WTC11 (cell line): ENCODE measurements around the gene UBTD1. TPM values are rescaled to one million over a fixed set of nuclear protein-coding genes. Genes with fewer than 3 reads are reported as not detected.

Experiments used
- ATAC-seq: fragments of 200-7000 bp; cut with Tn5 transposase; 2 replicates; pipeline ENCODE4 v1.10.0; 2021; ENCODE audit warnings: mild to moderate bottlenecking, moderate library complexity
- CTCF ChIA-PET: fragments of 300-600 bp; sonication (Branson Sonifier 250); formaldehyde crosslinking; loops from one replicate; lab custom pipeline; 2021; ENCODE audit warnings: antibody characterized with exemption; lab: Charles Lee
- POLR2A ChIA-PET: fragments of 350-600 bp; sonication (Branson Sonifier 250); formaldehyde crosslinking; loops from one replicate; lab custom pipeline; 2021; ENCODE audit warnings: antibody characterized with exemption; lab: Charles Lee
- DNase-seq: peaks from one replicate; pipeline ENCODE4 v3.0.0; 2021; ENCODE audit warnings: low spot score
- H3K27ac Mint-ChIP-seq: 2 replicates; pipeline ENCODE4 v1.8.0; 2021; ENCODE audit warnings: mixed read lengths
- H3K27me3 Mint-ChIP-seq: 2 replicates; pipeline ENCODE4 v1.8.0; 2021; ENCODE audit warnings: low read depth, mild to moderate bottlenecking, moderate library complexity, mixed read lengths
- H3K36me3 Mint-ChIP-seq: 2 replicates; pipeline ENCODE4 v1.8.0; 2021; ENCODE audit warnings: mixed read lengths
- H3K4me1 Mint-ChIP-seq: 2 replicates; pipeline ENCODE4 v1.8.0; 2022; ENCODE audit warnings: mixed read lengths
- H3K4me3 Mint-ChIP-seq: 2 replicates; pipeline ENCODE4 v1.8.0; 2021; ENCODE audit warnings: mild to moderate bottlenecking, moderate library complexity, mixed read lengths
- H3K9me3 Mint-ChIP-seq: 2 replicates; pipeline ENCODE4 v1.8.0; 2021; ENCODE audit warnings: mixed read lengths
- CBFB ChIP-seq: sonication (generic); formaldehyde crosslinking; IDR thresholded peaks from 2 replicates; pipeline ENCODE4 v1.8.1; 2022; ENCODE audit warnings: mild to moderate bottlenecking, low read depth, missing genetic modification reagents
- CTCF ChIP-seq: fragments of 200-600 bp; IDR thresholded peaks from 2 replicates; pipeline ENCODE4 v1.8.0; 2022; ENCODE audit warnings: antibody characterized with exemption
- JAZF1 ChIP-seq: fragments of 250-450 bp; sonication (Bioruptor Pico); IDR thresholded peaks from 2 replicates; pipeline ENCODE4 v1.9.0; 2021; ENCODE audit warnings: moderate library complexity, mild to moderate bottlenecking, inconsistent platforms
- NFYB ChIP-seq: sonication (generic); formaldehyde crosslinking; conservative IDR thresholded peaks from 2 replicates; pipeline ENCODE4 v1.8.0; 2022; ENCODE audit warnings: low read depth, missing genetic modification reagents
- NR2C2 ChIP-seq: sonication (generic); formaldehyde crosslinking; IDR thresholded peaks from 2 replicates; pipeline ENCODE4 v1.8.0; 2022; ENCODE audit warnings: mild to moderate bottlenecking, missing genetic modification reagents
- RORB ChIP-seq: fragments of 250-450 bp; sonication (Bioruptor Pico); IDR thresholded peaks from 2 replicates; pipeline ENCODE4 v1.9.0; 2021; ENCODE audit warnings: mild to moderate bottlenecking
- SMAD4 ChIP-seq: sonication (generic); formaldehyde crosslinking; IDR thresholded peaks from 2 replicates; pipeline ENCODE4 v1.8.0; 2022; ENCODE audit warnings: mild to moderate bottlenecking, missing genetic modification reagents
- TP53 ChIP-seq: sonication (generic); formaldehyde crosslinking; IDR thresholded peaks from 2 replicates; pipeline ENCODE4 v1.8.1; 2023; ENCODE audit warnings: mild to moderate bottlenecking, missing genetic modification reagents
- ZNF263 ChIP-seq: sonication (generic); formaldehyde crosslinking; IDR thresholded peaks from 2 replicates; pipeline ENCODE4 v1.8.1; 2022; ENCODE audit warnings: low read depth, mild to moderate bottlenecking, moderate library complexity, missing genetic modification reagents
- ZNF416 ChIP-seq: fragments of 250-450 bp; sonication (Bioruptor Pico); IDR thresholded peaks from 2 replicates; pipeline ENCODE4 v1.9.0; 2021; ENCODE audit warnings: mild to moderate bottlenecking, inconsistent platforms
- ZNF671 ChIP-seq: fragments of 250-450 bp; sonication (Bioruptor Pico); IDR thresholded peaks from 2 replicates; pipeline ENCODE4 v1.8.0; 2021; ENCODE audit warnings: mild to moderate bottlenecking
- total RNA-seq: library from RNA; stranded (reverse); gene quantifications from 3 replicates; pipeline ENCODE4 v1.2.3, GENCODE V29; 2021
- TF ChIP-seq, protein P1 (sequence below): fragments of 250-450 bp; sonication (Bioruptor Pico); IDR thresholded peaks from 2 replicates; pipeline ENCODE4 v1.9.0; 2021; ENCODE audit warnings: mild to moderate bottlenecking, borderline replicate concordance
- TF ChIP-seq, protein P2 (sequence below): sonication (generic); formaldehyde crosslinking; IDR thresholded peaks from 2 replicates; pipeline ENCODE4 v1.8.0; 2022; ENCODE audit warnings: mild to moderate bottlenecking, missing genetic modification reagents
- TF ChIP-seq, protein P3 (sequence below): sonication (generic); formaldehyde crosslinking; IDR thresholded peaks from 2 replicates; pipeline ENCODE4 v1.8.1; 2022; ENCODE audit warnings: mild to moderate bottlenecking, moderate library complexity, missing genetic modification reagents
- TF ChIP-seq, protein P4 (sequence below): sonication (generic); formaldehyde crosslinking; IDR thresholded peaks from 2 replicates; pipeline ENCODE4 v1.8.1; 2023; ENCODE audit warnings: mild to moderate bottlenecking, missing genetic modification reagents, moderate library complexity
- TF ChIP-seq, protein P5 (sequence below): sonication (generic); formaldehyde crosslinking; IDR thresholded peaks from 2 replicates; pipeline ENCODE4 v1.8.0; 2023; ENCODE audit warnings: mild to moderate bottlenecking, missing genetic modification reagents
- TF ChIP-seq, protein P6 (sequence below): sonication (generic); formaldehyde crosslinking; IDR thresholded peaks from 2 replicates; pipeline ENCODE4 v1.8.1; 2023; ENCODE audit warnings: mild to moderate bottlenecking, moderate library complexity, missing genetic modification reagents
- TF ChIP-seq, protein P7 (sequence below): sonication (generic); formaldehyde crosslinking; IDR thresholded peaks from 2 replicates; pipeline ENCODE4 v1.8.1; 2023; ENCODE audit warnings: mild to moderate bottlenecking, missing genetic modification reagents

UBTD1 gene
- total RNA-seq, 1 experiment from 2014 or later, result 35.7 TPM

GRCh38 chr10:97465982-97466381 is 32.7 kb upstream of the UBTD1 start (continued):
- TF ChIP-seq RORB (CRISPR knock-in tag), result no peak
- no peak for TF ChIP-seq ZNF416 (CRISPR knock-in tag)
- TF ChIP-seq CTCF, result no peak
- no peak for TF ChIP-seq ZNF263 (CRISPR knock-in tag)
- TF ChIP-seq, protein P1, sequence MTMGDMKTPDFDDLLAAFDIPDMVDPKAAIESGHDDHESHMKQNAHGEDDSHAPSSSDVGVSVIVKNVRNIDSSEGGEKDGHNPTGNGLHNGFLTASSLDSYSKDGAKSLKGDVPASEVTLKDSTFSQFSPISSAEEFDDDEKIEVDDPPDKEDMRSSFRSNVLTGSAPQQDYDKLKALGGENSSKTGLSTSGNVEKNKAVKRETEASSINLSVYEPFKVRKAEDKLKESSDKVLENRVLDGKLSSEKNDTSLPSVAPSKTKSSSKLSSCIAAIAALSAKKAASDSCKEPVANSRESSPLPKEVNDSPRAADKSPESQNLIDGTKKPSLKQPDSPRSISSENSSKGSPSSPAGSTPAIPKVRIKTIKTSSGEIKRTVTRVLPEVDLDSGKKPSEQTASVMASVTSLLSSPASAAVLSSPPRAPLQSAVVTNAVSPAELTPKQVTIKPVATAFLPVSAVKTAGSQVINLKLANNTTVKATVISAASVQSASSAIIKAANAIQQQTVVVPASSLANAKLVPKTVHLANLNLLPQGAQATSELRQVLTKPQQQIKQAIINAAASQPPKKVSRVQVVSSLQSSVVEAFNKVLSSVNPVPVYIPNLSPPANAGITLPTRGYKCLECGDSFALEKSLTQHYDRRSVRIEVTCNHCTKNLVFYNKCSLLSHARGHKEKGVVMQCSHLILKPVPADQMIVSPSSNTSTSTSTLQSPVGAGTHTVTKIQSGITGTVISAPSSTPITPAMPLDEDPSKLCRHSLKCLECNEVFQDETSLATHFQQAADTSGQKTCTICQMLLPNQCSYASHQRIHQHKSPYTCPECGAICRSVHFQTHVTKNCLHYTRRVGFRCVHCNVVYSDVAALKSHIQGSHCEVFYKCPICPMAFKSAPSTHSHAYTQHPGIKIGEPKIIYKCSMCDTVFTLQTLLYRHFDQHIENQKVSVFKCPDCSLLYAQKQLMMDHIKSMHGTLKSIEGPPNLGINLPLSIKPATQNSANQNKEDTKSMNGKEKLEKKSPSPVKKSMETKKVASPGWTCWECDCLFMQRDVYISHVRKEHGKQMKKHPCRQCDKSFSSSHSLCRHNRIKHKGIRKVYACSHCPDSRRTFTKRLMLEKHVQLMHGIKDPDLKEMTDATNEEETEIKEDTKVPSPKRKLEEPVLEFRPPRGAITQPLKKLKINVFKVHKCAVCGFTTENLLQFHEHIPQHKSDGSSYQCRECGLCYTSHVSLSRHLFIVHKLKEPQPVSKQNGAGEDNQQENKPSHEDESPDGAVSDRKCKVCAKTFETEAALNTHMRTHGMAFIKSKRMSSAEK (CRISPR knock-in tag), result no peak
- TF ChIP-seq, protein P2, sequence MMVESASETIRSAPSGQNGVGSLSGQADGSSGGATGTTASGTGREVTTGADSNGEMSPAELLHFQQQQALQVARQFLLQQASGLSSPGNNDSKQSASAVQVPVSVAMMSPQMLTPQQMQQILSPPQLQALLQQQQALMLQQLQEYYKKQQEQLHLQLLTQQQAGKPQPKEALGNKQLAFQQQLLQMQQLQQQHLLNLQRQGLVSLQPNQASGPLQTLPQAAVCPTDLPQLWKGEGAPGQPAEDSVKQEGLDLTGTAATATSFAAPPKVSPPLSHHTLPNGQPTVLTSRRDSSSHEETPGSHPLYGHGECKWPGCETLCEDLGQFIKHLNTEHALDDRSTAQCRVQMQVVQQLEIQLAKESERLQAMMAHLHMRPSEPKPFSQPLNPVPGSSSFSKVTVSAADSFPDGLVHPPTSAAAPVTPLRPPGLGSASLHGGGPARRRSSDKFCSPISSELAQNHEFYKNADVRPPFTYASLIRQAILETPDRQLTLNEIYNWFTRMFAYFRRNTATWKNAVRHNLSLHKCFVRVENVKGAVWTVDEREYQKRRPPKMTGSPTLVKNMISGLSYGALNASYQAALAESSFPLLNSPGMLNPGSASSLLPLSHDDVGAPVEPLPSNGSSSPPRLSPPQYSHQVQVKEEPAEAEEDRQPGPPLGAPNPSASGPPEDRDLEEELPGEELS (CRISPR knock-in tag), result no peak

DNA sequence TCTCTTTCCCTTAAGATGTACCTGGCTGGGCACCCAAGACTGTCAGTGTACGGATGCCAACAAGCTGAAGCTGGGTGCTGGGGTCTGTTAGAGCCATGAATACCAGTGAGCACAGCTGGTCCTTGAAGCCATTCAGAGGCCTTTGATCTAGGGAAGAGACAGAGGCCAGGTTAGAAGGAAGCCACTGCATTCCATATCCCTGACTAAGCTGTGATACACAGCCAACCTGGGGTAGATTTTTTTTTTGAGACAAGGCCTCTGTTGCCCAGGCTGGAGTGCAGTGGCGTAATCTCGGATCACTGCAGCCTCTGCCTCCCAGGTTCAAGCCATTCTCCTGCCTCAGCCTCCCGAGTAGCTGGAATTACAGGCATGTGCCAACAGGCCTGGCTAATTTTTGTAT is 32.0 kb upstream of the UBTD1 start:
- POLR2A ChIA-PET, result no interaction called here
- CTCF ChIA-PET, result interaction anchor here (0.8 to 2.0 kb wide), 3 partner anchors 83 to 145 kb away, joined by 3 to 6 read pairs (median 5); no protein-coding TSS in a partner anchor
- no peak overlapping the region for H3K4me3 Mint-ChIP-seq
- ATAC-seq (no peak), DNase-seq (no peak)
- no peaks in the 10 kb centered on the region for H3K4me1 Mint-ChIP-seq
- peak overlapping the region; percentile 80 for H3K27ac Mint-ChIP-seq
- no peaks in the 10 kb centered on the region for H3K27me3 Mint-ChIP-seq
- no peaks in the 10 kb centered on the region for H3K9me3 Mint-ChIP-seq
- peaks cover 69% of the 10 kb centered on the region for H3K36me3 Mint-ChIP-seq
- no peak for TF ChIP-seq NR2C2
- no peak for TF ChIP-seq ZNF416 (CRISPR knock-in tag)
- no peak for TF ChIP-seq NFYB
- TF ChIP-seq, protein P3, sequence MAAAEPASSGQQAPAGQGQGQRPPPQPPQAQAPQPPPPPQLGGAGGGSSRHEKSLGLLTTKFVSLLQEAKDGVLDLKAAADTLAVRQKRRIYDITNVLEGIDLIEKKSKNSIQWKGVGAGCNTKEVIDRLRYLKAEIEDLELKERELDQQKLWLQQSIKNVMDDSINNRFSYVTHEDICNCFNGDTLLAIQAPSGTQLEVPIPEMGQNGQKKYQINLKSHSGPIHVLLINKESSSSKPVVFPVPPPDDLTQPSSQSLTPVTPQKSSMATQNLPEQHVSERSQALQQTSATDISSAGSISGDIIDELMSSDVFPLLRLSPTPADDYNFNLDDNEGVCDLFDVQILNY (CRISPR knock-in tag), result no peak
- no peak for TF ChIP-seq JAZF1 (CRISPR knock-in tag)
- TF ChIP-seq, protein P4, sequence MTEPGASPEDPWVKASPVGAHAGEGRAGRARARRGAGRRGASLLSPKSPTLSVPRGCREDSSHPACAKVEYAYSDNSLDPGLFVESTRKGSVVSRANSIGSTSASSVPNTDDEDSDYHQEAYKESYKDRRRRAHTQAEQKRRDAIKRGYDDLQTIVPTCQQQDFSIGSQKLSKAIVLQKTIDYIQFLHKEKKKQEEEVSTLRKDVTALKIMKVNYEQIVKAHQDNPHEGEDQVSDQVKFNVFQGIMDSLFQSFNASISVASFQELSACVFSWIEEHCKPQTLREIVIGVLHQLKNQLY (CRISPR knock-in tag), result no peak
- no peak for TF ChIP-seq ZNF671
- no peak for TF ChIP-seq TP53 (CRISPR knock-in tag)
- TF ChIP-seq, protein P5, sequence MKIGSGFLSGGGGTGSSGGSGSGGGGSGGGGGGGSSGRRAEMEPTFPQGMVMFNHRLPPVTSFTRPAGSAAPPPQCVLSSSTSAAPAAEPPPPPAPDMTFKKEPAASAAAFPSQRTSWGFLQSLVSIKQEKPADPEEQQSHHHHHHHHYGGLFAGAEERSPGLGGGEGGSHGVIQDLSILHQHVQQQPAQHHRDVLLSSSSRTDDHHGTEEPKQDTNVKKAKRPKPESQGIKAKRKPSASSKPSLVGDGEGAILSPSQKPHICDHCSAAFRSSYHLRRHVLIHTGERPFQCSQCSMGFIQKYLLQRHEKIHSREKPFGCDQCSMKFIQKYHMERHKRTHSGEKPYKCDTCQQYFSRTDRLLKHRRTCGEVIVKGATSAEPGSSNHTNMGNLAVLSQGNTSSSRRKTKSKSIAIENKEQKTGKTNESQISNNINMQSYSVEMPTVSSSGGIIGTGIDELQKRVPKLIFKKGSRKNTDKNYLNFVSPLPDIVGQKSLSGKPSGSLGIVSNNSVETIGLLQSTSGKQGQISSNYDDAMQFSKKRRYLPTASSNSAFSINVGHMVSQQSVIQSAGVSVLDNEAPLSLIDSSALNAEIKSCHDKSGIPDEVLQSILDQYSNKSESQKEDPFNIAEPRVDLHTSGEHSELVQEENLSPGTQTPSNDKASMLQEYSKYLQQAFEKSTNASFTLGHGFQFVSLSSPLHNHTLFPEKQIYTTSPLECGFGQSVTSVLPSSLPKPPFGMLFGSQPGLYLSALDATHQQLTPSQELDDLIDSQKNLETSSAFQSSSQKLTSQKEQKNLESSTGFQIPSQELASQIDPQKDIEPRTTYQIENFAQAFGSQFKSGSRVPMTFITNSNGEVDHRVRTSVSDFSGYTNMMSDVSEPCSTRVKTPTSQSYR (CRISPR knock-in tag), result no peak
- TF ChIP-seq, protein P2 (CRISPR knock-in tag), result no peak
- no peak for TF ChIP-seq CBFB
- no peak for TF ChIP-seq SMAD4 (CRISPR knock-in tag)
- TF ChIP-seq, protein P6, sequence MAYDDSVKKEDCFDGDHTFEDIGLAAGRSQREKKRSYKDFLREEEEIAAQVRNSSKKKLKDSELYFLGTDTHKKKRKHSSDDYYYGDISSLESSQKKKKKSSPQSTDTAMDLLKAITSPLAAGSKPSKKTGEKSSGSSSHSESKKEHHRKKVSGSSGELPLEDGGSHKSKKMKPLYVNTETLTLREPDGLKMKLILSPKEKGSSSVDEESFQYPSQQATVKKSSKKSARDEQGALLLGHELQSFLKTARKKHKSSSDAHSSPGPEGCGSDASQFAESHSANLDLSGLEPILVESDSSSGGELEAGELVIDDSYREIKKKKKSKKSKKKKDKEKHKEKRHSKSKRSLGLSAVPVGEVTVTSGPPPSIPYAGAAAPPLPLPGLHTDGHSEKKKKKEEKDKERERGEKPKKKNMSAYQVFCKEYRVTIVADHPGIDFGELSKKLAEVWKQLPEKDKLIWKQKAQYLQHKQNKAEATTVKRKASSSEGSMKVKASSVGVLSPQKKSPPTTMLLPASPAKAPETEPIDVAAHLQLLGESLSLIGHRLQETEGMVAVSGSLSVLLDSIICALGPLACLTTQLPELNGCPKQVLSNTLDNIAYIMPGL (CRISPR knock-in tag), result no peak
- TF ChIP-seq, protein P7, sequence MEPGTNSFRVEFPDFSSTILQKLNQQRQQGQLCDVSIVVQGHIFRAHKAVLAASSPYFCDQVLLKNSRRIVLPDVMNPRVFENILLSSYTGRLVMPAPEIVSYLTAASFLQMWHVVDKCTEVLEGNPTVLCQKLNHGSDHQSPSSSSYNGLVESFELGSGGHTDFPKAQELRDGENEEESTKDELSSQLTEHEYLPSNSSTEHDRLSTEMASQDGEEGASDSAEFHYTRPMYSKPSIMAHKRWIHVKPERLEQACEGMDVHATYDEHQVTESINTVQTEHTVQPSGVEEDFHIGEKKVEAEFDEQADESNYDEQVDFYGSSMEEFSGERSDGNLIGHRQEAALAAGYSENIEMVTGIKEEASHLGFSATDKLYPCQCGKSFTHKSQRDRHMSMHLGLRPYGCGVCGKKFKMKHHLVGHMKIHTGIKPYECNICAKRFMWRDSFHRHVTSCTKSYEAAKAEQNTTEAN, result no peak
